HG02885 (cell line): ENCODE results near the gene RPS8.
"Not testable (repeated sequence)": the region's sequence is repeated elsewhere in the genome, so short reads cannot be mapped to it uniquely, and the experiment has no call there.

Source experiments
- ATAC-seq: cut with Tn5 transposase; IDR thresholded peaks from one replicate; pipeline ENCODE4 v1.9.1; 2021; ENCODE audit warnings: mild to moderate bottlenecking; ENCODE audit not compliant: unreplicated experiment, poor library complexity

Gene RPS8

DNA sequence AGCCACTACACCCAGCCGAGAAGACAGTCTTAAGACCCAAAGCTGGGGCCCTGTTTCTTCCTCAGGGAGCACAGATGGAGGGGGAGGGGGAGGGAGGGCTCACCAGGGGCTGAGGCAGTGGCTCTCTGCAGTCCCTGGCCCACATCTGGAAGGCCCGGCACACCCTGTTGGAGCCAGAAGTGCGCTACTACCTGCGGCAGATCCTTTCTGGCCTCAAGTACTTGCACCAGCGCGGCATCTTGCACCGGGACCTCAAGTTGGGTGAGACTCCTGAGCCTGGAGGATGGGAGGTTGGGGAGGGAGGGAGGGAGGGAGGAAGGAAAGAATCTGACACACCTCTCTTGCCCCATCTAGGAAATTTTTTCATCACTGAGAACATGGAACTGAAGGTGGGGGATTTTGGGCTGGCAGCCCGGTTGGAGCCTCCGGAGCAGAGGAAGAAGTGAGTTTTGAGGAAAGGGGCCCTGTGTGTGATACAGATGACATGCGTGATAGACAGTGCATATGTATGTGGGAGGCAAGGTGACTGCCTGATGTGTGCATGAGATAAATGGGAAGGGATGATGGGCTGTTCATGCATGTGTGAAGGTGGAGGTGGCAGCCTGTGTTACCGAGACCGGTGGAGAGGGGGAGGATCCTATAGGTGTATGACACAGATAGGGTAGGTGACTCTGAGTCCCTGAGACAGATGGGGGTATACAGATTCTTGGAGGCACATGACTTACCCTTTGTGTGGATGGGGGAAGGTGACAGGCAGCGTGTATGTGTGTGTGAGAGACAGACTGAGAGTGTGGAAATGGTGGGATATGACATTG, 26.4 kb downstream of the RPS8 start:
- no peak for ATAC-seq

DNA sequence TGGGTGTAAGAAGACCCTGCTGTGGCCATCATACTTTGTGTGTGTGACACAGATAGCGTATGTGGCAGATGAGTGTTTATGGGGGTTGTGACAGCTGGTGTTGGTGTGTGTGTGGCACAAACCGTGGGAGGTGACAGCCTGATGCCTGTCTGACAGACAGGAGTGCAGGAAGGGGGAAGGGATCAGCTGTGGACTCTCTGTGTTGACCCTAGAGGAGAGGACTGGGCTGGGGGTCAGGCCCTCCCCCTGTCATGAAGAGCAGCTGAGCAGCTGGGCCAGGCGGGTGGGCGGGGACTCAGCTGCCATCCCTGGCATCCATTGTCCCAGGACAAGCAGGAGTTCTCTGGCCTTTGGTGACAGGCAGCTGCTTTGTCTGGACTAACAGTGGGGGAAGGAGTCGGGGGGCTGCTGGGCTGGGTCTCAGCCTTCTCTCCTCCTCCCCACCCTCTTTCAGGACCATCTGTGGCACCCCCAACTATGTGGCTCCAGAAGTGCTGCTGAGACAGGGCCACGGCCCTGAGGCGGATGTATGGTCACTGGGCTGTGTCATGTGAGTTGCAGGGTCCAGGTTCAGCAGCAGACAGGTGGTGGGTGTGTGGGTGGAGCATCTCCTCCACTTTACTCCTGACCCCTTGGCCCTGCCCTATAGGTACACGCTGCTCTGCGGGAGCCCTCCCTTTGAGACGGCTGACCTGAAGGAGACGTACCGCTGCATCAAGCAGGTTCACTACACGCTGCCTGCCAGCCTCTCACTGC, 27.1 kb downstream of the RPS8 start:
- ATAC-seq: no peak

DNA sequence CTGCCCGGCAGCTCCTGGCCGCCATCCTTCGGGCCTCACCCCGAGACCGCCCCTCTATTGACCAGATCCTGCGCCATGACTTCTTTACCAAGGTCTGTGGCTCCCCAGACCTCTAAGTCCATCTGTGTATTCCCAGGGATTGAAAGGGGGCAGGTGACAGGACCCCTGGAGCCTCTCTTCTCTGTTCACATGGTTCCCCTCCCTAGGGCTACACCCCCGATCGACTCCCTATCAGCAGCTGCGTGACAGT, 27.6 kb downstream of the RPS8 start:
- ATAC-seq: no peak

DNA sequence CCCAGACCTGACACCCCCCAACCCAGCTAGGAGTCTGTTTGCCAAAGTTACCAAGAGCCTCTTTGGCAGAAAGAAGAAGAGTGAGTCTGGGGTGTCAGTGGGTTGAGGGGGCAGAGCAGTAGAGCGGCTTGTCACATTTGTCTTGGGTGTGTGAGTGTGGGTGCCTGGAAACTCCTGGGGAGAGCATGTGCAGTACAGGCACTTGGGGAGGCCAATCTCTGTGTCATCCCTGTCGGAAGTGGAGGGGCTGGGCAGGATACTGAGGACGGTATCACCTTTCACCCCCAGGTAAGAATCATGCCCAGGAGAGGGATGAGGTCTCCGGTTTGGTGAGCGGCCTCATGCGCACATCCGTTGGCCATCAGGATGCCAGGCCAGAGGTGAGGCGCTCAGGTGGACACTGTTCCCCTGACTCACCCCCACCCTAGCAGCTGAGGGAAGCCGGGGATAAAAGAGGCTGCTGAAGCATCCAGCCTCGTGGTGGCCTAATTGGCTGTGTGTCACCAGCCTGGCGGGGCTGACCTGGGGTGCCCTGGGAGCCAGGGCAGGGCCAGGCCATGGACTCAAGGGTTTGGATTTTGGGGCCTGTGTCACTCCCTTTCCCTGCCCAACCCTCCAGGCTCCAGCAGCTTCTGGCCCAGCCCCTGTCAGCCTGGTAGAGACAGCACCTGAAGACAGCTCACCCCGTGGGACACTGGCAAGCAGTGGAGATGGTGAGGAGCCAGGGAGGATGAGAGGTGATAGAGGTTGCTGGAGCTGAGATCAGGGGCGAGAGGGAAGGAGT, 28.2 kb downstream of the RPS8 start:
- ATAC-seq: no peak

DNA sequence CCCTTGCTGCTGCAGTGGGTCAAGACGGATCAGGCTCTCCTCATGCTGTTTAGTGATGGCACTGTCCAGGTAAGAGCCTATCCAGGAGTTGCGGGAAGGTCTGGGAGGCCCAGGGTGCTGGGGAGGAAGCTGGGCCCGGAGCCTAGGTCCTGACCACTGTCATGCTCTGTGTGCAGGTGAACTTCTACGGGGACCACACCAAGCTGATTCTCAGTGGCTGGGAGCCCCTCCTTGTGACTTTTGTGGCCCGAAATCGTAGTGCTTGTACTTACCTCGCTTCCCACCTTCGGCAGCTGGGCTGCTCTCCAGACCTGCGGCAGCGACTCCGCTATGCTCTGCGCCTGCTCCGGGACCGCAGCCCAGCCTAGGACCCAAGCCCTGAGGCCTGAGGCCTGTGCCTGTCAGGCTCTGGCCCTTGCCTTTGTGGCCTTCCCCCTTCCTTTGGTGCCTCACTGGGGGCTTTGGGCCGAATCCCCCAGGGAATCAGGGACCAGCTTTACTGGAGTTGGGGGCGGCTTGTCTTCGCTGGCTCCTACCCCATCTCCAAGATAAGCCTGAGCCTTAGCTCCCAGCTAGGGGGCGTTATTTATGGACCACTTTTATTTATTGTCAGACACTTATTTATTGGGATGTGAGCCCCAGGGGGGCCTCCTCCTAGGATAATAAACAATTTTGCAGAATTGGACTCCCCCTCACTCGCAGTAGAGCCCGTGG, 30.1 kb downstream of the RPS8 start:
- ATAC-seq: no peak

DNA sequence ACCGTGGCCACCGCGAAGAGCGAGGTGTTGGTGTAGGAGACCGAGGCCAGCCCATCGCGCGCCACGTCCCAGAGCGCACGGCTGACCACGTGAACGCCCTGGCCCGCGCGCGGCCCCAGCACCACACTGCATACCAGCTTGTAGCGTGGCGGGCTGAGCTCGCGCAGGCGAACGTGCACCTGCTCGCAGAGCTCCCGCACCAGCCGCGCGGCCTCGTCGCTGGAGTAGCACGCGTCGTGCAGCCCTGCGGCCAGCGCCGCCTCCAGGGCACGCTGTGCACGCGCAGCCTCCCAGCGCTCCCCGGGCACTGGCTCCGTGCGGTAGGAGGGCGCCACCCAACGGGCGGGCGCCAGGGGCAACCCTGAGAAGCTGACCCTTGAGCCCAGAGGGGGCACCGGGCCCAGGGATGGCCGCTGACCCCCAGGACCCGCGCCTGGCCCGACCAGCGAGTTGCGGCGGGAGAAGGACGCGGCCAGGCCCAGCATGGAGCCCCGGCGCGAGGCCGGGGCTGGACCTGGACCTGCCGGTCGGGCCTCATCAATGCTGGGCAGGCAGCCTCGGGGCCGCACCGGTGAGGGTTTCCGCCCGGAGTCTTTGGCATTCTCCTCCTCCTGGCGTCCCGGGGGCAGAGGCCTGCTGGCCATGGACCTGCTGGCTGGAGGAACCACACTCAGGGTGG, 30.8 kb downstream of the RPS8 start:
- no peak for ATAC-seq

DNA sequence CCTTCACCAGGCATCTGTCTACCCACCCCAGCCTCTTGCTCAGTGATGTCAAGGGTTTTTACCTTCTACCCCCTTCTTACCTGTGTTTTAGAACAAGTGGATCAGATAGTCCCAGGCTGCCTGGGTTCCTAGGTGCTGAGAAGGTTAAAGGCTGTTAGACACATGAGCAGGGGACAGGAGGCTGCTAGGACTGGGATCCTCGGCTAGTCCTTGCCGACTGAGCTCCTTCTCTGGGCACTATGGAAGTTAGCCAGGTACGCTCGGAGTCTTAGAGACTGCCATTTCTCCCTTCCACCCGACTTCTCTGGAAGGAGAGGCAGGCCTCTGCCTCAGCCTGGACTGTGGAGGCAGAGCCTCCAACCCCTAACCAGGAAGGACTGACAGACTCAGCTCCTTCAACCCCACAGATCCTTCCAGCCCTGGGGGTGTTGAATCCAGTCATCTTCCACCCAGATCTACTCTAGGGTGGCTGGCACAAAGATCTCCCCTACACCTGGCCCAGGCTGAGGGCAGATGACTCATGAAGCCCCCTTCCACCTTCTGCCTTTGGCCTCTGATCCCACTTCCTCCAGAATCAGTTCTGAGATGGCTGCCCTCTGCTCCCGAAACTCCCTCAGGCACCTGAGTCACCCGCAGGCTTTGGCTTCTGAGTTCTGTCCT, 31.5 kb downstream of the RPS8 start, which contains the start of gene DYNLT4:
Gene DYNLT4, minus strand, starts transcription at position 648 of the 660 bp plus-strand sequence. CDS start 683 bp downstream, outside the sequence.
- no peak for ATAC-seq

DNA sequence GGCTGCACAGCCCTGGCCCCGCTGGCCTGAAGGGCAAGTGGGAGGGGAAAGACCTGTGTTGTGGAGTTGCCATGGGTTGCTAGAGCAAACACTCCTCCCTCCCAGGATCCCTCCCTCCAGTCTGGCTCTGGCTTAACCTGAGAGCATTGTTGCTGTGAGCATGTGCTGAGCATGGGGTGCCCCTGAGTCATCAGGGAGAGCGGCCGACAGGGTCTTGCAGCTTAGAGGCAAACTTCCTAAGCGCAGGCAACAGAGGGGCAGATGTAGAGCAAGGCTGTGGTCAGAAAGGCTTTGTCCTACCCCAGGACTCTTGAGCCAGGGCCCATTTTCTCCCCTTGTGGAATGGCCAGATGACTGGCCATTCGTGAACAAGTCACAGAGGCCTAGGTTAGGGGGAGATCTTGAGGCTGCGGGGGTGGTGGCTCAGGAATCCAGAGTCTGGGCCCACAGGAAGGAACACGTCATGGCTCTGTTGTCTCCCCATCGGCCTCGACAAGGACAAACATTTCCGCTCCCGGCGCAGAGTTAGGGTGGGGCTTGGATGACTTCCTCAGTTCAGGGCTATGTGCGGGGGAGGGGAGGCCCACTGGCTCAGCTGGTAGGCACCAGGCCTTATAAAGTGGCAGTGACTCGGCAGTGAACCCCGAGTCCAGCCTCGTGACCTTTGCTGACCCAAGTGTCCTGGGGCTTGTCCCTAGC, 32.2 kb downstream of the RPS8 start:
- ATAC-seq: peak; percentile 44

DNA sequence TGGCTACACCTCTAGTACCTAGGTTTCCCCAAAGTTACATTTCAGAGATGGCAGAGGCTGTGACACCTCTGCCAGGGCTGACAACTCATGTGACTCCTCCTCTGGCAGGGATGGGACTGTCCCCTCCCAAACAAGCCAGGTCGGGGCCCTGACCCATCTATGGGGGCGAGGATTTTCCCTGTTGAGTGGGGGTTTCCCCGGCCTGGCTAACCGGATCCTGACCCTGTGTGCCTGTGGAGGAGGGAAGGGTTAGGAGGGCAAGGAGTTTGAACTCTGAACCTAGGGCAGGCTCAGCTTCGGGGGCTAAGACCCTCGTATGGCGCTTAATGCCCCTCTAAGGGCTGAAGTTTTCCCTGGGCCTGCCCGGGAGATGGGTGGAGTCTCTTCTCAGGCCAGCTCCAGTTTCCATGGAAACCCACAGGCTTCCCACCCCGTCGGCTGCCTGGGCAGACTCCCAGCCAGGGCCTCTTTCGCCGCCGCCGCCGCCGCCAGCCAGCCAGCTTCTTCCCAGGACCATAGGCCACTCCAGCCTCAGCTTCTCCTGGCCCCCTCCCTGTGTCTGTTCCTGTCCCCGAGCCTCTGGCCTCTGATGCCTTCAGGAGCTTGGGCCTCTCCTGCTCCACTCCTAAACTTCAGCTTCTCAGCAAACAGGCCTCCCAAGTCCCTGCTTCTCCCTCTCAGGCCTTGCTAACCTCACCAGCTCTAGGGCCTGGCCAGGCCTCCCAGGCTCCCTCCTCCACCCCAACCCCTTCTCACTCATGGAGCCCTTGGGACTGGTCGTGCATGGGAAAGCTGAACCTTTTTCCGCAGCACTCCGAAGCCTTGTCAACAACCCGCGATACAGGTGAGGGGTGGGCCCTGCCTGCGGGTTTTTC, 33.0 kb downstream of the RPS8 start, which contains the start of gene BTBD19:
Gene BTBD19, plus strand, starts transcription at position 461 of the 875 bp plus-strand sequence. Its CDS starts 298 bp downstream, at position 759.
- peak; percentile 37 for ATAC-seq

DNA sequence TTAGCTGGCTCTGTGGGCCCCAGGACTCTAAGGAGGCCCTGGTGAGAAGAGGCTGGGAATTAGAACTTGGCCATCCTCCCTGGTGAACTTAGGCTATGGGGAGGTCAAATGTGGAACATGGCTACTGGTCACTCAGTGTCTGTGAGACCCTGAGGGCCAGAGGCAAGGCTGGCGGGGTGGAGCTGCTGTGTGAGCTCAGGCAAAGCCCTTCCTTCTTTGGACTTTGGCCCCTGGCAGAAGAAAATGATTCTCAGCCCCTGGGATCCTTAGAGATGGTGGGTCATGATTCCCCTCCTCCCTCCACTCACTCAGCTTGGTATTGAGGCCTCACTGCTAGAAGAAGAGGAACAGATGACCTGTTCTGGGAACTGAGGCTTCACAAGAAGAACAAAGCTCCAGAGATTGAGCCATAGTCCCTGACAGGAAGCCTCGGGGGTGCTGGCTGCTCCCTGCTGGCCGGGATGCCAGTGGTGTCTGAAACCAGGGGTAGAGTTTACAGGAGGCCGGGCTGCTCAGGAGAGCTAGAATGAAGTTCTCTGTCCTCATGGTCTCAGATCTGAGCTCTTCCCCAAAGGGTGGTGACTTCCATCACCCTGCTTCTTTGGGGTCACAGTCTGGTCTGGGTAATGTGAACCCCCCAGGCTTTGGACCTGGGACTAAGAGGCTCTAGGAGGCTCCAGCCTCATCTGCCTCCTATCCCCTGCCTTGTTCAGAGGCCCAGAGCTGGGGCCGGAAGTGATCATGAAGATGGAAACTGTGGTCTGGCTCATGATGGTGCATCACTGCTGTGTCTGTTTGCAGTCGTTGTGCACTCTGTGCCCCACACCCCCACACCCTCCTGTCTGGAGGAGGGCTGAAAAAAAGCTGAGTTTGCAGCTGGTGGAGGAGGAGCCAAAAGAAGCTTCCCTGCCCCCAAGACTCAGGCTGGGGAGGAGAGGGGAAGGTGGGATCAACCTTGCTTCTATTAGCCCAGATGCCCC, 33.9 kb downstream of the RPS8 start:
- ATAC-seq: peak; percentile 50

DNA sequence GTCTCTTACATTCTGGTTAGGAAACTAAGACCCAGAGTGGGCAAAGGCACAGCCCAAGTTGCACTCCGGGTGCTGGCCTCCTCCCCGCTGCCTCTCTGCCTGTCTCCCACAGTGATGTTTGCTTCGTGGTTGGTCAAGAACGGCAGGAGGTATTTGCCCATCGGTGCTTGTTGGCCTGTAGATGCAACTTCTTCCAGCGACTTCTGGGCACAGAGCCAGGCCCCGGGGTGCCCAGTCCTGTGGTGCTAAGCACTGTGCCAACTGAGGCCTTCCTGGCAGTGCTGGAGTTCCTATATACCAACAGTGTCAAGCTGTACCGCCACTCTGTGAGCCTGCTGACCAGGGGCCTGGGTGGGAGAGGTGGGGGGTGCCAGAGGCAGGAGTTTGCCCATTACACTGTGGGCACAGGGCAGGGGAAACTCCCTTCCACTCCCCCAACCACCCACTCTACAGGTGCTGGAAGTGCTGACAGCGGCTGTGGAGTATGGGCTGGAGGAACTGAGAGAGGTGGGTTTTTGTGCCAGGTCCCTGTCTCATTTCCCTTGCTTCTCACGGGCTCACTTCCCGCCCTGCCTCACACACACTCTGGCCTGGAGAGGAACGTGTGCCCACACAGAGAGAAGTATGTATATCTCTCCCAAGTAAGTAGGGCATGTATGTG, 34.9 kb downstream of the RPS8 start:
- ATAC-seq: no peak

DNA sequence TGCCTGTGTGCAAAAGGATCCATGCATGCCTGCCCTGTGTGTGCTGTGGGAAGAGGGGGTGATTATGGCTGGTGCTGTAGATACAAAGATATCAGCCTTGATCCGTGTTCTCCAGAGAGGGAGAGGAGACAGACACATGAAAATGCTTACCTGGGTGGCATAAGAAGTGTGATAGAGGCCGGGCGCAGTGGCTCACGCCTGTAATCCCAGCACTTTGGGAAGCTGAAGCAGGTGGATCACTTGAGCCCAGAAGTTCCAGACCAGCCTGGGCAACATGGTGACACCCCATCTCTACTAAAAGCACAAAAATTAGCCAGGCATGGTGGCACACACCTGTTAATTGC, 35.4 kb downstream of the RPS8 start:
- not testable (repeated sequence) for ATAC-seq

DNA sequence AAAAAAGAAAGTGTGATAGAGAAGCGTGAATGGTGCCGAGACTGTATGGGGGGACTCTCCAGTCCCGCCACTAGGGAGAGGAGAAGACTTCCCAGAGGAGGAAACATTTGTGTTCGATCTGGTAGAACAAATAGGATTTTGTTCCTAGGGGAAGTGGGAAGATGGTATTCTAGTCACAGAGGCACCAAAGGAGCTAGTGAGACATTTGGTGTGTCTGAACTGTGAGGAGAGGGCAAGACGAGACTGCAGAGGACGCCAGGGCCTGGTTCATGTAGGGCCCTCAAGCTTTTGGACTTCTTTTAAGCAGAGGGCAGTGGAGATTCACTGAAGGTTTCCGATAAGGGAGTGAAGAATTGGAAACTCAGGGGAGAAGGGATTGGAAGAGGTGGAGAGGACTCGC, 35.9 kb downstream of the RPS8 start:
- ATAC-seq: no peak

DNA sequence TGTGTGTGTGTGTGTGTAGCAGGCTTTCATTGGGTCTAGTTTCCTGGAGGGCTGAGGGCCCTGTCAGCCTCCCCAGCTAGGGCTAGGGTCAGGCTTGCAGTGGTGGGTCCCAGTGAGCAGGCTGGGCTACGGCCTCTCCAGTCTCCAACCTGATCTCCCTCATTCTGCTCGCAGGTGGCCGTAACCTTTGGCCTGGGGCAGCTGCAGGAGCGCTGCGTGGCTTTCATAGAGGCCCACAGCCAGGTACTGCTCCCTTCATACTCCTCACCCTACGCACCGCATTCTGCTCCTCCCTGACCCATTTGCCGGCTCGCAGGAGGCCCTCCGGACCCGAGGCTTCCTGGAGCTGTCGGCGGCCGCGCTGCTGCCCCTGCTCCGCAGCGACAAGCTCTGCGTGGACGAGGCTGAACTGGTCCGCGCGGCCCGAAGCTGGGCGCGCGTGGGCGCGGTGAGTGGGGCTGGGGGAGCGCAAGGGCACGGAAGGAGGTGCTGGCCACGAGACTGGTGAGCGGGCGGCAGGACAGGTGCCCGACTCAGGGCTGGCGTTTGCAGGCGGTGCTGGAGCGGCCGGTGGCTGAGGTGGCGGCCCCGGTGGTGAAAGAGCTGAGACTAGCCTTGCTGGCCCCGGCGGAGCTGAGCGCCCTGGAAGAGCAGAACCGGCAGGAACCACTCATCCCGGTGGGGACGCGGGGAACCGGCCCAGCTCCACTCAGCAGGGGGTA, 37.6 kb downstream of the RPS8 start:
- ATAC-seq: no peak

DNA sequence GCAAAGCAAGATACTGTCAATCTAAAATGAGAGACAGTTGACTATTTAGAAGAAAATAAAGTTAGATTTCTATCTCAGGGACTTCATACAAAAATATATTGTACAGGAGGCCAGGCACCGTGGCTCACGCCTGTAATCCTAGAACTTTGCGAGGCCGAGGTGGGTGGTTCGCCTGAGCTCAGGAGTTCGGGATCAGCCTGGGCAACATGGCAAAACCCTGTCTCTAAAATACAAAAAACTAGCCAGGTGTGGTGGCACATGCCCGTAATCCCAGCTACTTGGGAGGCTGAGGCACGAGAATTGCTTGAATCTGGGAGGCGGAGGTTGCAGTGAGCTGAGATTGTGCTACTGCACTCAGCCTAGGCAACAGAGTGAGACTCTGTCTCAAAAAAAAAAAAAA, 40.6 kb downstream of the RPS8 start:
- not testable (repeated sequence) for ATAC-seq

DNA sequence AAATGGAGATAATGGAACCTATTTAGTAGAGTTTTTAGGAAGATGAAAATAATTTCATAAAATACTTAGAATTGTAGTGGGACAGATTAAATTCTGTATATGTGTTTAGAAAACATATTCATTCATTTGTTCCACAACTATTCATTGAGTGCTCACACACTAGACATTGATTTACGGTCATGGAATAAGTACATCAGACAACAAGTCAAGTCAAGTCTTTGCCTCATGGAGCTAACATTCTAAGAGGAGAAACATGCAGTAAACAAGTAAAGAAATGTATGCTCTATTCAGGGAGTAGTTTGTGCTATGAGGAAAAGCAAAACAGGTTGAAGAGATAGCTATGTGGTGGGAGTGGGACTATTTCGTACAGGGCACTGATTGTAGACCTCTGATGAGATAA, 42.0 kb downstream of the RPS8 start:
- no peak for ATAC-seq
